ENCODE measurements around the gene INPP5F. TPM values are rescaled to one million over a fixed set of nuclear protein-coding genes. Genes with fewer than 3 reads are reported as not detected.

Gene INPP5F
- total RNA-seq, 4 donors from 2014 or later, result 22.7 to 39.8 (median 36.4) TPM

DNA sequence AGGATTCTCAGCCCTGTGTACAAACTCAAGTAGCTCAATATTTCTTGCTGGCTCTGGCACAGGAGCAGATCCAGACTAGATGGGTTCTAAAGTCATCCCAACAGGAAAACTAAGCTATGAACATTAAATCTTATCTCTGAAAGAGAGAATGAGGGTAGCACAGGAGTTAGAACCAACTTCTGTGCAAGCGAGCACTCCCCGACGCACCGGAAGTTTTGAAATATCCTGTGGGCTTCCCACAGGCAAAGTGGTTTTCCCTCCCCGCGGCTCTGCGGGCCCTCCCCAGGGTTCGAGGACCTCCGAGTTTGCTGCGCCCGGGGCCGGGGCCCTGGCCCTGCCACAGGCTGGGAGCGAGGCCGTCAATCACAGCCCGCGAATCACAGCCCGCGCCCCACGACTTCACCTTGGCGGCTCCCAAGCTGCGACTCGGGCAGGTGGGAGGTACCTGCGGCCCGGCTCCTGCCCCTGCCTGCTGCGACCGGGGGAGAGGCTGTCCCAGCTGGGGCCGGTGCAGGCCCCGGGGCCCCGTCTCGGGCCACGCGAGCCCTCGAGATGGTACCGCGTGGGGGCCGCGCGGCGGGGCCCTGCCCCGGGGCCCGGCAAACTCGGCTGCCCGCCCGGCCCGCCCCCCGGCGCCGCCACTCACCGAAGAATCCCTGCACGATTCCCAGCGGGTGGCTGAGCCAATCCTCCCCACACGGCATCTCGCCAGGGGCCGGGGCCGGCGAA is 146.2 kb downstream of the INPP5F start:
- no peaks in the 10 kb centered on the region for H3K36me3 ChIP-seq
- peaks cover 0 to 53% (median 26%) of the 10 kb centered on the region in 4 donors for H3K4me1 ChIP-seq
- 0% methylated on average over 12 to 23 of the region's 56 CpGs for WGBS, 2 donors
- H3K9me3 ChIP-seq, result no peaks in the 10 kb centered on the region
- TF ChIP-seq, protein P1, sequence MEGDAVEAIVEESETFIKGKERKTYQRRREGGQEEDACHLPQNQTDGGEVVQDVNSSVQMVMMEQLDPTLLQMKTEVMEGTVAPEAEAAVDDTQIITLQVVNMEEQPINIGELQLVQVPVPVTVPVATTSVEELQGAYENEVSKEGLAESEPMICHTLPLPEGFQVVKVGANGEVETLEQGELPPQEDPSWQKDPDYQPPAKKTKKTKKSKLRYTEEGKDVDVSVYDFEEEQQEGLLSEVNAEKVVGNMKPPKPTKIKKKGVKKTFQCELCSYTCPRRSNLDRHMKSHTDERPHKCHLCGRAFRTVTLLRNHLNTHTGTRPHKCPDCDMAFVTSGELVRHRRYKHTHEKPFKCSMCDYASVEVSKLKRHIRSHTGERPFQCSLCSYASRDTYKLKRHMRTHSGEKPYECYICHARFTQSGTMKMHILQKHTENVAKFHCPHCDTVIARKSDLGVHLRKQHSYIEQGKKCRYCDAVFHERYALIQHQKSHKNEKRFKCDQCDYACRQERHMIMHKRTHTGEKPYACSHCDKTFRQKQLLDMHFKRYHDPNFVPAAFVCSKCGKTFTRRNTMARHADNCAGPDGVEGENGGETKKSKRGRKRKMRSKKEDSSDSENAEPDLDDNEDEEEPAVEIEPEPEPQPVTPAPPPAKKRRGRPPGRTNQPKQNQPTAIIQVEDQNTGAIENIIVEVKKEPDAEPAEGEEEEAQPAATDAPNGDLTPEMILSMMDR (IDR thresholded peaks at IDR 0.05), result no peak
- TF ChIP-seq EP300 (IDR thresholded peaks at IDR 0.05) (no peak), POLR2A (IDR thresholded peaks at IDR 0.05) (no peak)
- H3K27me3 ChIP-seq, result no peaks in the 10 kb centered on the region
- peak overlapping the region; percentile 68 to 89 (median 81) for H3K27ac ChIP-seq
- DNase-seq (ENCODE audit: low spot score in 2 of 2), result peak in 1 of 2 donors; percentile 25
- peak overlapping the region; percentile 72 to 97 (median 88) for H3K4me3 ChIP-seq

DNA sequence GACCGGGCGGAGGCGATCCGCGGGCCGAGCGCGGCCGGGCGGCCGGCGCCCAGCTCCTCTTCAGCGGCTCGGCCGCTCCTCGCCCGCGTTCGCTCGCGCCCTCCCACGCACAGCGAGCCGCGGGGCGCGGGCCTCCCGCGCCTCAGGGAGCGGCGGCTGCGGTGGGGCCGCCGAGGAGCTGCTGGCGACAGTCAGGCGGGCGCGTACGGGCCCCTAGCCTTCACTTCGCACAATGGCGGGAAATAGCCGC is 146.7 kb downstream of the INPP5F start, which contains the start of gene MCMBP:
Gene MCMBP (minus strand): TSS at position 234 of the 250 bp plus-strand sequence. CDS start 259 bp downstream, outside the sequence.
- Histone ChIP-seq H3K4me3 (peak within 1 kb of the TSS; percentile 72 to 97 (median 88)), H3K36me3 (no peaks in the 10 kb centered on the region), H3K27me3 (no peaks in the 10 kb centered on the region), H3K4me1 (peaks cover 0 to 49% (median 26%) of the 10 kb centered on the region in 4 donors), H3K27ac (peak within 1 kb of the TSS; percentile 68 to 89 (median 81)), H3K9me3 (no peaks in the 10 kb centered on the region)
- 0% methylated on average over 3 to 25 of the region's 42 CpGs for WGBS, 2 donors
- no peak for DNase-seq (ENCODE audit: low spot score in 2 of 2)
- peak in 1 of 2 donors; percentile 87 for TF ChIP-seq POLR2A (IDR thresholded peaks at IDR 0.05)
- TF ChIP-seq EP300 (IDR thresholded peaks at IDR 0.05), result no peak
- TF ChIP-seq, protein P1 (IDR thresholded peaks at IDR 0.05), result peak in 1 of 5 experiments; percentile 24

DNA sequence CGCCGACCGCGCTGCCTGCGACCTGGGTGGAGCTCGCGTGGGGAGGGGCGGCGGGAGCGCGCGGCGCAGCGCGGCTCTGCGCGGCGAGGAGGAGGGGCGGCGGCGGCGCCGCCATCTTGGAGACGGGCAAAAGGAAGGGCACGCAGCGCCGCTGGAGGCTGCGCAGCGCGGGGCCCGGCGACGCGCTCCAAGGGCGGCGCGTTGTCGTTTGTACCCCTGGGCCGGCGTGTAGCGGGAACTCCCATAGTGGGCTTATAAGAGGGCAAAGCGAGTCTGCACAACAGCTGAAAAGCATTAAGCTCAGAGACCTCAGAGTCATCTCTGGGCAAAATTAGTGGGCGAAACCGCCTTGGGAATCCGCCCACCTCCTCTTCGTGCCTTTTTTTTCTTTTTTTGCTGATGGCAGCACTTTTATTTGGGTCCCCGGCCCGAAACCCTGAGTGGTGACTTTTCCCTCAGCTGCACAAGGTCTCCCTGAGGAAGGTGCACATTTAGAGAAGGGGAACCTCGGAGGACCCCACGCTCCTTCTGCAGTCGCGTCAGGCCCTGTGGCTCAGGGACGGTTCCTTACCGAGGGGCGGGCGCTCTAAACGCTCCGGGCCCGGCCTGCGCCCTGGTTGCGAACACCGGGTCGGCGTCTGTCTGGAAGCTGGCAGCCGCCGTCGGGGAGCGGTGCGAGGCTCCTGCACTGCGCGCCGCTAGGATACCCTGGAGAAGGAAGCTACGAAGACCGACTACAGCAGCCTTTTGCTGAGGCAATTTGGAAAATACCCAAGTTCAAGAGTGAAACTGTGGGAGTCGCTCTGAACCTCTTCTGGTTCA is 147.2 kb downstream of the INPP5F start:
- peak overlapping the region; percentile 68 to 89 (median 81) for H3K27ac ChIP-seq
- peak in 1 of 2 donors; percentile 32 for TF ChIP-seq POLR2A (IDR thresholded peaks at IDR 0.05)
- TF ChIP-seq EP300 (IDR thresholded peaks at IDR 0.05), result peak in 1 of 2 donors; percentile 77
- TF ChIP-seq, protein P1 (IDR thresholded peaks at IDR 0.05), result no peak
- WGBS, 2 donors, result 0 to 1% methylated on average over 49 to 62 of the region's 75 CpGs

DNA sequence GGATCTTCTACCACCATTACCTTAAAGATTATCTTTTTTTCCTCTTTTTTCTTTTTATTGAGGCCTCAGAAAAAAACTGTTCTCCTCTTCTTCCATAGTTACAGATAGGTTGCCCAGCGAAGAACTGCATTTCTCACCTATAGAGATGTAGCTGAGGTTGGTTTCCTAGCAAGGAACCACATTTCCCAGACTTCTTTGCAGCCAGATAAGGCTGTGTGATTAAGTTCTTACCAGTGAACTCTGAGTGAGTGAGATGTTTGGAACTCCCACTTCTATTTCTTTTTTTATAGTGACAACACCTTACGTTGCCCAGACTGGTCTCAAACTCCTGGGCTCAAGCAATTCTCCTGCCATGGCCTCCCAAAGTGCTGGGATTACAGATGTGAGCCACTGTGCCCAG is 152.7 kb downstream of the INPP5F start:
- Histone ChIP-seq H3K36me3 (no peaks in the 10 kb centered on the region), H3K9me3 (no peaks in the 10 kb centered on the region), H3K4me3 (no peak overlapping the region), H3K4me1 (peaks cover 0 to 7% (median 0%) of the 10 kb centered on the region in 4 donors), H3K27me3 (no peaks in the 10 kb centered on the region), H3K27ac (no peak overlapping the region)
- DNase-seq (ENCODE audit: low spot score in 2 of 2), result no peak
- TF ChIP-seq, protein P1 (IDR thresholded peaks at IDR 0.05), result no peak
- no peak for TF ChIP-seq EP300 (IDR thresholded peaks at IDR 0.05)
- no peak for TF ChIP-seq POLR2A (IDR thresholded peaks at IDR 0.05)
- 81 to 89% methylated on average over 2 of the region's 2 CpGs for WGBS, 2 donors

More for the DNA sequence above, 147.2 kb downstream of the INPP5F start:
- Histone ChIP-seq H3K36me3 (no peaks in the 10 kb centered on the region), H3K4me3 (peak overlapping the region; percentile 72 to 97 (median 88)), H3K9me3 (no peaks in the 10 kb centered on the region), H3K27me3 (no peaks in the 10 kb centered on the region), H3K4me1 (peaks cover 0 to 44% (median 24%) of the 10 kb centered on the region in 4 donors)
- peak; percentile 72 to 73 for DNase-seq (ENCODE audit: low spot score in 2 of 2)

Small RNA genes lying within 50 kb of the gene (small RNA-seq; reads per million reads assigned to genes)
- gene RN7SL846P, result not detected

Other genes starting within 250 kb of the INPP5F start
- gene RGS10, start 183.3 kb upstream of the INPP5F start, total RNA-seq, result 10 to 100 TPM; 18.6 to 32.6 (median 28.4) TPM
- gene TIAL1, start 129.1 kb upstream of the INPP5F start, total RNA-seq, result 100 to 1,000 TPM in 1 of 4 donors, 10 to 100 TPM in 3; 53.0 to 103 (median 87.2) TPM
- 10 to 100 TPM; 23.8 to 38.4 (median 32.0) TPM for gene BAG3, start 74.7 kb upstream of the INPP5F start, total RNA-seq
- gene MCMBP, start 146.8 kb downstream of the INPP5F start, total RNA-seq, result 10 to 100 TPM; 45.7 to 72.3 (median 59.2) TPM
- 10 to 100 TPM; 10.3 to 37.5 (median 18.8) TPM for gene SEC23IP, start 166.7 kb downstream of the INPP5F start, total RNA-seq

Measured in tibial nerve (tissue), 4 donors.